Liver (tissue), 3 donors: ENCODE measurements around the gene PCDH1.

Source experiments
- ATF3 ChIP-seq: IDR thresholded peaks from 2 replicates; pipeline ENCODE4 v1.6.1; 2016; ENCODE audit warnings: antibody characterized with exemption
- CTCF ChIP-seq: fragments of 150-350 bp; IDR thresholded peaks from 2 replicates; pipeline ENCODE4 v1.5.1; 2017; ENCODE audit warnings: improper control_type of control experiment, low read depth, low read length; ENCODE audit not compliant: missing input control
- FOXA1 ChIP-seq: IDR thresholded peaks from 2 replicates; pipeline ENCODE4 v1.6.1; 2016; ENCODE audit warnings: antibody characterized with exemption
- GABPA ChIP-seq, 2 donors: IDR thresholded peaks in 1 of 2; conservative IDR thresholded peaks in 1 of 2; 2 replicates each; pipeline ENCODE4 v1.6.1; 2016; ENCODE audit warnings: antibody characterized with exemption in 2 of 2, mild to moderate bottlenecking in 1 of 2, moderate library complexity in 1 of 2
- HNF4A ChIP-seq, 2 donors: conservative IDR thresholded peaks; 2 replicates each; pipeline ENCODE4 v1.6.1; 2016; ENCODE audit warnings: antibody characterized with exemption in 2 of 2, mild to moderate bottlenecking in 2 of 2
- TAF1 ChIP-seq: conservative IDR thresholded peaks from 2 replicates; pipeline ENCODE4 v1.6.1; 2016; ENCODE audit warnings: antibody characterized with exemption, mild to moderate bottlenecking
- YY1 ChIP-seq: IDR thresholded peaks from 2 replicates; pipeline ENCODE4 v1.6.1; 2016; ENCODE audit warnings: antibody characterized with exemption, mild to moderate bottlenecking
- TF ChIP-seq, protein P1 (sequence below): IDR thresholded peaks from 2 replicates; pipeline ENCODE4 v1.6.1; 2016; ENCODE audit warnings: antibody characterized with exemption
- TF ChIP-seq, protein P2 (sequence below): IDR thresholded peaks from 2 replicates; pipeline ENCODE4 v1.6.1; 2016; ENCODE audit warnings: antibody characterized with exemption, mild to moderate bottlenecking
- donor health status: healthy.
- donor health status: healthy.

- TF ChIP-seq, protein P1, sequence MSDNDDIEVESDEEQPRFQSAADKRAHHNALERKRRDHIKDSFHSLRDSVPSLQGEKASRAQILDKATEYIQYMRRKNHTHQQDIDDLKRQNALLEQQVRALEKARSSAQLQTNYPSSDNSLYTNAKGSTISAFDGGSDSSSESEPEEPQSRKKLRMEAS = no peak
- no peak for TF ChIP-seq CTCF
- TF ChIP-seq TAF1 = no peak
- no peak for TF ChIP-seq FOXA1
- TF ChIP-seq ATF3 = no peak
- no peak for TF ChIP-seq GABPA (IDR thresholded peaks at IDR 0.05 in 1 of 2, conservative IDR thresholded peaks at IDR 0.05 in 1 of 2)
- no peak for TF ChIP-seq YY1
- TF ChIP-seq HNF4A (conservative IDR thresholded peaks at IDR 0.05) = no peak
- TF ChIP-seq, protein P2, sequence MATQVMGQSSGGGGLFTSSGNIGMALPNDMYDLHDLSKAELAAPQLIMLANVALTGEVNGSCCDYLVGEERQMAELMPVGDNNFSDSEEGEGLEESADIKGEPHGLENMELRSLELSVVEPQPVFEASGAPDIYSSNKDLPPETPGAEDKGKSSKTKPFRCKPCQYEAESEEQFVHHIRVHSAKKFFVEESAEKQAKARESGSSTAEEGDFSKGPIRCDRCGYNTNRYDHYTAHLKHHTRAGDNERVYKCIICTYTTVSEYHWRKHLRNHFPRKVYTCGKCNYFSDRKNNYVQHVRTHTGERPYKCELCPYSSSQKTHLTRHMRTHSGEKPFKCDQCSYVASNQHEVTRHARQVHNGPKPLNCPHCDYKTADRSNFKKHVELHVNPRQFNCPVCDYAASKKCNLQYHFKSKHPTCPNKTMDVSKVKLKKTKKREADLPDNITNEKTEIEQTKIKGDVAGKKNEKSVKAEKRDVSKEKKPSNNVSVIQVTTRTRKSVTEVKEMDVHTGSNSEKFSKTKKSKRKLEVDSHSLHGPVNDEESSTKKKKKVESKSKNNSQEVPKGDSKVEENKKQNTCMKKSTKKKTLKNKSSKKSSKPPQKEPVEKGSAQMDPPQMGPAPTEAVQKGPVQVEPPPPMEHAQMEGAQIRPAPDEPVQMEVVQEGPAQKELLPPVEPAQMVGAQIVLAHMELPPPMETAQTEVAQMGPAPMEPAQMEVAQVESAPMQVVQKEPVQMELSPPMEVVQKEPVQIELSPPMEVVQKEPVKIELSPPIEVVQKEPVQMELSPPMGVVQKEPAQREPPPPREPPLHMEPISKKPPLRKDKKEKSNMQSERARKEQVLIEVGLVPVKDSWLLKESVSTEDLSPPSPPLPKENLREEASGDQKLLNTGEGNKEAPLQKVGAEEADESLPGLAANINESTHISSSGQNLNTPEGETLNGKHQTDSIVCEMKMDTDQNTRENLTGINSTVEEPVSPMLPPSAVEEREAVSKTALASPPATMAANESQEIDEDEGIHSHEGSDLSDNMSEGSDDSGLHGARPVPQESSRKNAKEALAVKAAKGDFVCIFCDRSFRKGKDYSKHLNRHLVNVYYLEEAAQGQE = no peak
Observed at GRCh38 chr5:141904551-141904950, 26.3 kb upstream of the PCDH1 start.
